KG1 (cell line): ENCODE results near the gene PRAC1.
"Not testable (repeated sequence)": the region's sequence is repeated elsewhere in the genome, so short reads cannot be mapped to it uniquely, and the experiment has no call there.

Experiments used
- DNase-seq: peaks from one replicate; lab custom pipeline; 2025; lab: John Stamatoyannopoulos, UW

The PRAC1 gene

DNA sequence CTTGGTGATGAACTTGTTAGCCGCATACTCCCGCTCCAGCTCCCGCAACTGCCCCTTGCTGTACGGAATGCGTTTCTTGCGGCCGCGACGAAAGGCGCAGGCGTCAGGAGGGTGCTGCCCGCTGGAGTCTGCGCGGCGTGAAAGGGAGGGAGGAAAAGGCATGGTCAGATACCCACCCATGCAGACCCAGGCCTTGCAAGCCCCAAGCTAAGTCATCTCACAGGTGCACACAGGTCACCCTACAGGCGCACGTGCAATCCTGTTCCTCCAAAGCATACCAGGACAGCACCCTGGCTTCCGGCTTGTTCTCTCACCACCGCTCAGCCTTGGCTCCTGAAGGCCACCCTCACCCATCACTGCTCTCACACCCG lies 4.6 kb upstream of the PRAC1 start:
- no peak for DNase-seq

DNA sequence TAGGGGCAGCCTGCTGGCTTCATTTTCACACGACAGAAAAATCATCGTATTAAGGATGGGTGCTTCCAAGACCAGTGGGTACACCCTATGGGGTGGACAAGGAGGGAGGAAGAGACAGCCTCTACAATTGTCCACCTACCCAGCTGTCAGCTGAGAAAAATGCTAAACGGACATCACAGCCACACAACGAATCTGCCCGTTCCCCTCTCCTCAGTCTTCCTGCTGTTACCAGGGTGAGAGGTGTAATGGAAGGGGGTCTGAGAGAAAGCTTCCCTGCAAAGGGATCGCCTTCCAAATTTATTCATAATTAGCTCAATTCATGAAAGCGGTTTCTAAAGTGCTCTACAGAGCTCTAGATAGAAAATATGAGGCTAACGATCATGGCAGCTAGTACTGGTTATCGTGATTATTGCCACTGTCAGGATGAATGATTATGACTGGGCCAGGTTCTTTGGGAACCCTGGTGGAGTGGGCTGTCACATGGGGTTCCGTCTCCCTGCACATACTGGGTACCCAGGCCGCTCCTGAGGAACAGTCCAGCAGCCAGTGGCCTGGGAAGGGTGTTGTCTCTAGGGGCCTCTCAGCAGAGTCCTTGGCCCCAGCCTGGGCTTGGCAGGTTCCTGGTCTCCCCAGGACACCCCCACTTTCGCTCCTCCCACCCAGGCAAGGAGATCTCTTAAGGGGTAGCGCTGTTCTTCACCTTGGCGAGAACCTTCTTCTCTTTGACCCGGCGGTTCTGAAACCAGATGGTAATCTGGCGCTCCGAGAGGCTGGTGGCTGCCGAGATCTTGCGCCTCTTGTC lies 4.0 kb upstream of the PRAC1 start:
- no peak for DNase-seq

GRCh38 chr17:48725288-48726064 lies 3.2 kb upstream of the PRAC1 start:
- no peak for DNase-seq

DNA sequence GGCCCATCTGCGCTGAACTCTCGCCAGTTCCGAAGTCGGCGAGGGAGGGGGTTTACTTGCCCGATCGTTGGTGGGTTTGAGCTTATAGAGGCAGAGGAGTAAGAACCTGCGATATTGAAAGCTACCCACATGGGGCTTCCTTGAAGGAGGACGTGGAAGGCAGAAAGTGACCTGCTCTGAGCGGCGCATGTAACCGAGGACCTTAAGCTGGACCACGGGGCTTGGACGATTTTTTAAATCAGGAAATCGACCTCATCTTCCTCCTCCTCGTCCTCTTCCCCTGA lies 2.6 kb upstream of the PRAC1 start:
- no peak for DNase-seq

GRCh38 chr17:48724251-48725003 lies 2.1 kb upstream of the PRAC1 start:
- peak; percentile 41 for DNase-seq

DNA sequence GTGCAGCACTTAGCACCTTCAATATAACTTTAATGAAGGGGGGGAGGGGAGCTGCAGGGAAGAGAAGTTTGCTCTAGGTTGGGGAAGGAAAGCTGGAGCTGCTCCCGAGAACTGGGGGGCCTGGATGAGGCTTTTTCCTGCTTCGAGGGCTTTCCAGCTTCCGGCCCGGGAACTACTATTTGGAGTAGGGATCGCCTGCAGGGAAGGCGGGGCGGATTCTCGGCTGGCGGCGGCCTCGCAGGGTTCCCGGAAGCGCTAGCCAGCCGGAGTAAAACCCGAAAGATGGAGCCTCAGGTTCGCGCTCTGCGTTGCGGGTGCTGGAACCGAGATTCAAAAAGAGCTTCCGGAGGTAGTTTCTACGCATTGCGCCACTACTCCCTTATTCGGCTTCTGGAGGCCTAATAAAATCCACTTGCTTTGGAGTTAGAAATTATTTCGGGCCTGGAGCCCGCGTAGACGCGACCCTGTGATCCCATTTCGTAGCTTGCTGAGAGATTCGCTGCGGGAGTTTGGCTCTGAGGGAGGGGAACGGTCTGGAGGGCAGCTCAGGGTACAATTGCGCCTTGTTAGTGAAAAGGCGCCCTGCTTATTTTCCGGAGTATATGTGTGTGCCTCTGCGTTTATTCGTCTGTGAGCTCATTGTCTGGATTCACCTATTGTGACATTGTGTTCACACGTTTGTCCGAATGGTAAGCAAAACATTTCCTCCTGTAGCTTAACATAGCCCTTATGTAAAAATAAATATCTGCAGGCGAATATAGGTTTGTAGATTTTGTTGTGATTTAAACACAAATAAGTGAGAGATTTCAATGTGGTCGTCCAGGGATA lies 1.3 kb upstream of the PRAC1 start:
- no peak for DNase-seq

DNA sequence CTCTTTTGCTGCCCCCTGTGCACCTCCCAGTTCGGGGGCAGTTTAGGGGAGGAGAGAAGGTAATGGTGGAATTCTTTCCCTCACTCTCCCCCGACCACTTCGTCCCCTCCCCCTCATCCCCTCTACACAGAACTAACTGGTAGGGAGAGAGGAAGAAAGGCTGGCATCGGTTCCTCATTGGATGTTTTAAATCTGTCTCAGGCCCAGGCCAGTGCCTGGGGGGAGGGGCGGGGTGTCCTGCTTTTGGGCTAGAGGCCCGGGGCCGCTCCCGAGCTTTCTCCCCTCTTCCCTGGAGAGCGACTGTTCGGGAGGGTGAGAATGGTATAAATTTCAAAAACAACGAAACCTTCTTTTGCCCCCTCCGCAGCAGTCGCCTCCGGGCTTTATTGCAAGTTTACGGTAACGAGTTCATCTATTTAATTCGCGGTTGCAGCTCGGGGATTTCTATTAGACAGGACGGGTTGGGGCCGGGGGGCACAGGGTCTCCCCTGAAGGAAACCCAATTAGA lies 651 bp upstream of the PRAC1 start, which contains the start of gene PRAC2:
Gene PRAC2, plus strand, starts transcription at position 271 of the 508 bp plus-strand sequence. CDS start 1,226 bp downstream, outside the sequence.
- DNase-seq = no peak

DNA sequence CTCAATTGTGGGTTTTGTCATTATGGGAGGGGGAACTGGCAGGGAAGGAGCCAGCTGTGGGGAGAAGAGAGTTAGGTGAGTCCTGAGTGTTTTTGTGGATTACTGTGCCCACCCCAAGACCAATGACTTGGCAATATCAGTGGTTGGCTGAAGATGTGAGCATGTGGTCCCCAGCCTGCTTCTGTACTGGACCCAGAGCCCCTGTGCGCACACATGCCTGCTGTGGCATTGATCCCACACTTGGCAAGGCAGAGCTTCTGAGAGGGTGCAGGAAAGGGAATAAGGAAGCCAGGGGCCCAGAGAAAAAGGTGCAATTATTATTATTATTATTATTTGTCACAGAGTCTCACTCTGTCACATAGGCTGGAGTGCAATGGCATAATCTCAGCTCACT lies 1.3 kb downstream of the PRAC1 start:
- no peak for DNase-seq

- DNase-seq = no peak
Observed at GRCh38 chr17:48720266-48721008, 1.9 kb downstream of the PRAC1 start.

GRCh38 chr17:48719642-48720265 lies 2.6 kb downstream of the PRAC1 start:
- DNase-seq = no peak

- DNase-seq = no peak
Observed at GRCh38 chr17:48718761-48719641, 3.3 kb downstream of the PRAC1 start.

GRCh38 chr17:48718227-48718760 lies 4.0 kb downstream of the PRAC1 start:
- no peak for DNase-seq

DNA sequence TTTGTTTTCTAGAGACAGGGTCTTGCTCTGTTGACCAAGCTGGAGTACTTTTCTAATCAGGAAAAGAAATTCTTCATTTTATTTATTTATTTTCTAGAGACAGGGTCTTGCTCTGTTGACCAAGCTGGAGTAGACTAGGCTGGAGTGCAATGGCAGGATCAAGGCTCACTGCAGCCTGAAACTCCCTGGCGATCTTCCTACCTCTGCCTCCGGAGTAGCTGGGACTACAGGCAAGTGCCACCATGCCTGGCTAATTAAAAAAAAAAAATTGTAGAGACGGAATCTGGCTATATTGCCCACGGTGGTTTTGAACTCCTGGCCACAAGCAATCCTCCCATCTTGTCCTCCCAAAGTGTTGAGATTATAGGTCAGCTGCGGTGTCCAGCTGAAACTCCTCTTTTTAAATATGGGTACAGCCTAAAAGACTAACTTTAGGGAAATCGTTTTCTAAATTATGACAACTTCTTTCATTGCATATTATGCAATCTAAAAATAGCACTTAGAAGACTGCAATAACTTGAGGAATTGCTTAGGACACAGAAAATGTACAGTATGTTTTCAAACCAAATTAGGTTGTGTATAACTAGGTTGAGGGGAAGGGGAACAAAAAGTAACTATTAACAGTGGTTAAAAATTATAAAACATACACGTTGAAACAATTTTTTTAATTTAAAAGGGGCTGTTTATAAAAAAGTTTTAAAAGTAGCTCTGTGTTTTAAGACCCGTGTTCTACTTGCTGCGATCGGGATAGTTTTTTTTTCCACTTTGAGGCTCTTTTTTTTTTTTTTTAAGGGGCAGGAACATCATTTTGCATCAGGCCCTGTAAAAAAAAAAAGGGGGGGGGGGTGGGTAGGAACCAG lies 4.7 kb downstream of the PRAC1 start:
- no peak for DNase-seq

DNA sequence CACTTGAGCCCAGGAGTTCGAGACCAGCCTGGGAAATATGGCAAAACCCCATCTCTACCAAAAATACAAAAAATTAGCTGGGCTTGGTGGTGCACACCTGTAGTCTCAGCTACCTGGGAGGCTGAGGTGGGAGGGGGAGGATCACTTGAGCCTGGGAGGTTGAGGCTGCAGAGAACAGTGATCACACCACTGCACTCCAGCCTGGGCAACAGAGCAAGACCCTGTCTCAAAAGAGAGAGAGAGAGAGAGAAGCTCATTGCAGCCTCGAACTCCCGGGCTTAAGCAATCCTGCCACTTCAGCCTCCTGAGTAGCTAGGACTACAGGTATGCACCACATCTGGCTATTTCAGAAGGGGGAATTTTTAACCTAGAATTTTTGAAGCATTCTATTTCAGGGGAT lies 5.8 kb downstream of the PRAC1 start:
- DNase-seq = not testable (repeated sequence)

DNA sequence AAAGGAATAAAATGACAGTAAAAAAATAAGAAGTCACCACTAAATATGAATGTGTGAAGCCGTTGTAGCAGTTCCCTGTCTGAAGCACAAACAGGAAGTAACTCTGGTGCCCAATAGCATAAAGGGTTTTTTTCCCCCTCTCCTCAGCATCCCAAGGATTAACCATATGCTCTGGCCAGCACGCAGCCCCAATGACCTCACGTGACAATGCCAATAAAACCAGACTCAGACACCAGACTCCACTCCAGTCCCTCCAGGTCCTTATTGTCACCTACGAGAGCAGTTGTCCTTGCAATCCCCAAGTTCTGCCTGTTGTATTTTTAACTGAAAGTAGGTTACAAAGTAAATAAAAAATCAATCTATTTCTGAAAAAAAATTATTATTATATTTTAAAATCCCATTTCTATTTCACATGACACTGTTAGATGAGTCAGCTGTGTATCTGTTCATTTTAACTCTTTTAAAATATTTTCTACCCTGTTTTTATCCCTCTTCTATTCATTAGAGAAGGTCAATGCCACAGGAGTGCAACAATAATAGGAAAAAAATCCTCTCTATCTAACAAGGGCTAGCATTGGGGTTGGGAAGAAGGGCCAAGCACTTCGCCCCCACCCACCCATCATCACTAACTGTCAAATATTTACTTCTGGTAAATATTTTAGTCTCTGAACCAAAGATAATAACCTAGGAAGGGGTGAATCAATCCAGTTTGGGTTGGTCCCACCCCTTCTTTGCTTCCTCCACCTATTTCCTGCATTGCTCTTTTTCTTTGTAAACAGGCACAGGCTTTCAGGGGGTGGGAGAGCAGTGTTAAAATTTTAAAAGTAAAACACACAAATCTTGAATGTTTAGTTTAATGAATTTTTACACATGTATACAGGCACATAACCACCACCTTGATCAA lies 6.6 kb downstream of the PRAC1 start:
- DNase-seq = no peak

DNA sequence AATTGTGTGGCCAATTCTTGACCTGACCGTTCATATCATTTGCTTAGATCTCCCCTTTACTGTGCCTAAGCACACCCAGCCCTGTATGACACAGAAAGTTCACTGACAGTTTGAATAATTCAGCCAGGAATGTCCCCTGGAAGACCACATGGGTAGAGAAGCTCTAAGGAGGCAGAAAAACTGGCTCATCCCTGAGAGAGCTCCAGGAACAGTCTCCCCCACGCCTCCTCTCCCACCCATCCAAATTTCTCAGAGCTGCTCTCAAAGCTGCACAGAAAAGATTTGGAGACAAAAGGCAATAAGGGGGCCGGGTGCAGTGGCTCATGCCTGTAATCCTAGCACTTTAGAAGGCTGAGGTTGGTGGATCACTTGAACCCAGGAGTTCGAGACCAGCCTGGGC lies 11.2 kb downstream of the PRAC1 start:
- DNase-seq = no peak
